ENCODE measurements around the gene GFRA1. TPM values are rescaled to one million over a fixed set of nuclear protein-coding genes. Genes with fewer than 3 reads are reported as not detected.

The GFRA1 gene
- total RNA-seq, 2 experiments from 2014 or later: not detected

DNA sequence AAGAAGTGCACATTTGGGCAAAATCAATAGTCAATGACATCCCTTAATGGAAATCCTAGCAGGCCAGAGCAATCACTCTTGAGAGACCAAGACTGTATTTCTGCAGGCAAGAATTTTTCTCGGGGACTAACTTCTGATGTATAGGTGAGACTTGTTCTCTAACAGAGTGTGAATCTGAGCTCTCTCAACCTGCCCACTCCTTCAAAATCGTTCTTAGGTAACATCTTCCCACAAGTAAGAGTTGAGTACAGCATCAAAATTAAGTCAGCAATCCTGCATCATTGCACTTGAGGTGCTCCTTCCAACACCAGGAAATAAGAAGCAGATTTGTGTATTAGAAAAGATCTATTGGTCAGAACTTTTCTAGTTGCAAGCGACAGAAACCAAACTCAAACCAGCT is 25.6 kb upstream of the GFRA1 start:
- Mint-ChIP-seq H3K36me3 (ENCODE audit: low read depth) (no peaks in the 10 kb centered on the region), H3K27me3 (peaks cover 3% of the 10 kb centered on the region), H3K4me3 (no peak overlapping the region), H3K9me3 (no peaks in the 10 kb centered on the region), H3K4me1 (ENCODE audit: low read depth) (no peaks in the 10 kb centered on the region), H3K27ac (no peak overlapping the region)
- CTCF ChIA-PET: no interaction called here
- intact Hi-C loops (cut with micrococcal nuclease): no loop called here
- TF ChIP-seq CTCF (IDR thresholded peaks at IDR 0.05): no peak
- DNase-seq (no peak), ATAC-seq (no peak)
- POLR2A ChIA-PET: no interaction called here

DNA sequence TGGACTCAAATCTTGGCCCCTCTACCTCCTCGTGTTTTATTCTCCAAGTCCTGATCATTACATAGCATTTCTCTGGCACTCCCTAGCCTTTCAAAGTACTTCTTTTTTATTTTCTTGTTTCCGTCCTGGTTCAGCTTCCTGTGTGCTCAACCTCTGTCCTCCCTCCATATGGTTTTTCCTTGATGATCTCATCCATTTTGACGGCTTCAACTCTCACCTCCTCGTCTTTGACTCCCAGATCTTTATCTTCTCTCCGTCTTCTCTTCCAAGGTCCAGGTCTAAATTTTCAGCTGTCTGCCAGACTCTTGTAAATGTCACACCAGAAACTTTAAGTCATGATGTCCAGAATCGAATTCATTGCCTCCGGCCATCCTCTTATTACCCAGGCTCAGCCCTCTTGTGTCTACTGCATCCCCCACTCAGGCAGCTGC is 23.3 kb upstream of the GFRA1 start:
- peaks cover 3% of the 10 kb centered on the region for H3K27me3 Mint-ChIP-seq
- H3K36me3 Mint-ChIP-seq (ENCODE audit: low read depth): no peaks in the 10 kb centered on the region
- H3K27ac Mint-ChIP-seq: no peak overlapping the region
- H3K4me3 Mint-ChIP-seq: no peak overlapping the region
- H3K9me3 Mint-ChIP-seq: no peaks in the 10 kb centered on the region
- no peak for DNase-seq
- no peak for ATAC-seq
- no peak for TF ChIP-seq CTCF (IDR thresholded peaks at IDR 0.05)
- H3K4me1 Mint-ChIP-seq (ENCODE audit: low read depth): no peaks in the 10 kb centered on the region
- intact Hi-C loops (cut with micrococcal nuclease): no loop called here
- CTCF ChIA-PET: interaction anchor here (0.9 kb wide), 1 partner anchor 9 kb away, joined by 3 read pairs; no protein-coding TSS in a partner anchor
- POLR2A ChIA-PET: no interaction called here

DNA sequence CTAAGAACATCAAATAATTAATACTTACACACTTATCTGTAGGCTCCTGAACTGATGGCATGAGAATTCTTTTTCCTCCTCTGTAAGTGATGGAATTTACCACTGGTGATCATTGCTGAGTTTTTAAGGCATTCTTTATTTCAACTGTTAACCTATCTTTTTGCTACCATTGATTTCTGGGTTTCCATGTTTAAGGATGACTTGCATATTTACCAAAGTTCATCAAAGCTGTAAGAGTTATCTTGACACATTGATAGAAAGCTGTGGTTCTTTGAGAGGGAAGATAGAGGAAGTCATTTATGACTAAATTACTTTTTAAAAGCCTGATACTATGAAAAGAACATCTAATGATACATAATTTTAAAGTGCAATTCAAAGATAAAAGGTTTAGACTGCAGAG is 19.5 kb upstream of the GFRA1 start:
- Mint-ChIP-seq H3K4me3 (no peak overlapping the region), H3K27me3 (peaks cover 3% of the 10 kb centered on the region), H3K36me3 (ENCODE audit: low read depth) (no peaks in the 10 kb centered on the region), H3K4me1 (ENCODE audit: low read depth) (no peaks in the 10 kb centered on the region), H3K9me3 (no peaks in the 10 kb centered on the region), H3K27ac (no peak overlapping the region)
- TF ChIP-seq CTCF (IDR thresholded peaks at IDR 0.05): no peak
- POLR2A ChIA-PET: no interaction called here
- CTCF ChIA-PET: no interaction called here
- intact Hi-C loops (cut with micrococcal nuclease): loop anchor here (5.0 kb wide), 1 partner anchor 935 kb away; no protein-coding TSS in a partner anchor
- ATAC-seq (no peak), DNase-seq (no peak)

DNA sequence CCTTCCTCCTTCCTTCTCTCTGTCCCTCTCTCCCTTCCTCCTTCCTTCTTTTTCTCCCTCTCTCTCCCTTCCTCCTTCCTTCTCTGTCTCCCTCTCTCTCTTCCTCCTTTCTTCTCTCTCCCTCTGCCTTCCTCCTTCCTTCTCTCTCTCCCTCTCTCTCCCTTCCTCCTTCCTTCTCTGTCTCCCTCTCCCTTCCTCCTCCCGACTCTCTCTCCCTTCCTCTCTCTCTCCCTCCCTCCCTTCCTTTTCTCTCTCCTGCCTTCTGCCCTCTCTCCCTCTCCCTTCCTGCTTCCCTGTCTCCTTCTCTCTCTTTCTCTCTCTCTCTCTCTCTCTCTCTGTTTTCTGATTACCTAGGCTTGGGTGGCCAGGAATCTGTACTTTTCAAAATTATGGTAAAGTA is 16.6 kb upstream of the GFRA1 start:
- H3K27me3 Mint-ChIP-seq: peaks cover 2% of the 10 kb centered on the region
- intact Hi-C loops (cut with micrococcal nuclease): loop anchor here (5.0 kb wide), 3 partner anchors 492 to 932 kb away; no protein-coding TSS in a partner anchor
- H3K4me1 Mint-ChIP-seq (ENCODE audit: low read depth): peaks cover 2% of the 10 kb centered on the region
- H3K36me3 Mint-ChIP-seq (ENCODE audit: low read depth): no peaks in the 10 kb centered on the region
- H3K27ac Mint-ChIP-seq: no peak overlapping the region
- ChIA-PET POLR2A (no interaction called here), CTCF (no interaction called here)
- ATAC-seq (no peak), DNase-seq (no peak)
- no peak for TF ChIP-seq CTCF (IDR thresholded peaks at IDR 0.05)
- H3K9me3 Mint-ChIP-seq: no peaks in the 10 kb centered on the region
- H3K4me3 Mint-ChIP-seq: no peak overlapping the region

DNA sequence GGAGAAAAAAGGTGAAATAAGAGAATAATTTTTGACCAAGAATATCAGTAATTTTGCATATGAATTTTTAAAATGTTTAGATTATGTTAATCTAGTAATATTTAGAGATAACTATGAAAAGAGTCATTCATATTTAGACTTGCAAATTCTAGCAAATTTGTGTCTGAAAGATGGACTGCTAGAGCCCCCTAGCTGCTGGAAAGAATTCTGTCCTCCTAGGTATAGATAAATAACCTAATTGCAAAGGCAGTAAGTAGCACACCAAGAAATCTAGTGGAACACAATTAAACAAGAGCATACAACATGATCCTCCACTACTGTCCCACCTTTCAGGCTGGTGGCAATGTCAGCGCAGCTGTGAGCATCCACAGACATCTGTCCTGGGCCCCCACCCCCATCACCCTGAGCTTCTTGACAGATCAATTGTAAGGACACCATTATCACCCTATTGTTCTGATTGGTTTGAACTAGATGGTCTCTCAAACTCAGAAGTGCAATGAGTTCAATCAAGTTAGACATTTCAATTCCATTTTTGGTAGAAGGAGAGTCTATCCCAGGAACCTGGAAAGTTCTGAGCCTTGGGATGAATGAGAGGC is 15.0 kb upstream of the GFRA1 start:
- Mint-ChIP-seq H3K9me3 (no peaks in the 10 kb centered on the region), H3K27ac (no peak overlapping the region), H3K4me3 (no peak overlapping the region), H3K27me3 (peaks cover 2% of the 10 kb centered on the region), H3K4me1 (ENCODE audit: low read depth) (peaks cover 2% of the 10 kb centered on the region), H3K36me3 (ENCODE audit: low read depth) (no peaks in the 10 kb centered on the region)
- DNase-seq (peak; percentile 52), ATAC-seq (no peak)
- POLR2A ChIA-PET: interaction anchor here (0.5 kb wide), 1 partner anchor 275 kb away, joined by 3 read pairs; no protein-coding TSS in a partner anchor
- CTCF ChIA-PET: interaction anchor here (0.6 to 2.1 kb wide), 11 partner anchors 8 to 1312 kb away, joined by 3 to 9 read pairs (median 3); no protein-coding TSS in a partner anchor
- intact Hi-C loops (cut with micrococcal nuclease): loop anchor here (5.0 kb wide), 2 partner anchors 491 to 581 kb away; no protein-coding TSS in a partner anchor
- TF ChIP-seq CTCF (IDR thresholded peaks at IDR 0.05): no peak
